Duodenal mucosa (tissue), 2 donors: ENCODE data around the gene MGAT1.
"Not testable (repeated sequence)": the region's sequence is repeated elsewhere in the genome, so short reads cannot be mapped to it uniquely, and the experiment has no call there.

Experiments used
- H3K27ac ChIP-seq: one replicate; pipeline ENCODE4 v1.7.0; 2013; ENCODE audit warnings: low read depth, low read length
- H3K27me3 ChIP-seq, 2 donors: one replicate each; pipeline ENCODE4 v1.7.0; 2013; ENCODE audit warnings: low read length in 2 of 2, control low read depth in 1 of 2; ENCODE audit not compliant: insufficient read depth in 2 of 2, control insufficient read depth in 1 of 2
- H3K36me3 ChIP-seq, 2 donors: one replicate each; pipeline ENCODE4 v1.7.0; 2013; ENCODE audit warnings: low read length in 2 of 2, control low read depth in 1 of 2; ENCODE audit not compliant: insufficient read depth in 2 of 2, control insufficient read depth in 1 of 2
- H3K4me1 ChIP-seq, 2 donors: one replicate each; pipeline ENCODE4 v1.7.0; 2013; ENCODE audit warnings: low read length in 2 of 2, control low read depth in 1 of 2; ENCODE audit not compliant: insufficient read depth in 2 of 2, control insufficient read depth in 1 of 2
- H3K4me3 ChIP-seq, 2 donors: one replicate each; pipeline ENCODE4 v1.7.0; 2013; ENCODE audit warnings: low read length in 2 of 2, low read depth in 1 of 2
- H3K9ac ChIP-seq, 2 donors: one replicate each; pipeline ENCODE4 v1.7.0; 2013; ENCODE audit warnings: low read length in 2 of 2, low read depth in 1 of 2
- H3K9me3 ChIP-seq, 2 donors: one replicate each; pipeline ENCODE4 v1.7.0; 2013; ENCODE audit warnings: low read length in 2 of 2, control low read depth in 1 of 2; ENCODE audit not compliant: control insufficient read depth in 1 of 2

The MGAT1 gene

GRCh38 chr5:180771839-180772238 lies 30.8 kb downstream of the MGAT1 start:
- H3K4me3 ChIP-seq: no peak overlapping the region
- H3K27me3 ChIP-seq: peaks cover 0 to 3% of the 10 kb centered on the region in 2 donors
- H3K9me3 ChIP-seq: peaks cover 0 to 2% of the 10 kb centered on the region in 2 donors
- no peak overlapping the region for H3K9ac ChIP-seq
- H3K4me1 ChIP-seq: no peaks in the 10 kb centered on the region
- no peak overlapping the region for H3K27ac ChIP-seq
- H3K36me3 ChIP-seq: no peaks in the 10 kb centered on the region

DNA sequence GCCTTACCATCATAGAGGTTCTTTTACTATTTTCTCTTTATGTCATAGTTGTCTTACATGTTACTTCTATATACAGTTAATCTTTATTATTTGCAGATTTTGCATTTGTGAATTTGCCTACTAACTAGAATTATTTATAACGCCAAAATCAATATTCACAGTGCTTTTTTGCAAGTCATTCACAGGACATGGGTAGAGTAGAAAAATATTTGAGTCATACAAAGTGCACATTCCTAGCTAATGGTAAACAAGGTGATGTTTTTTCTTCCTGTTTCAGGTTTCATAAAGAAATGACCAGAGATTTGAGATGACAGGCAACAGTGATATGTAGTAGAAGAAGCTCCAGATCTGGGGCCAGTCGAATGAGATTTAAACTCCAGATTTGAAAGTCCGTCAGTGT lies 32.8 kb downstream of the MGAT1 start:
- Histone ChIP-seq H3K27ac (no peak overlapping the region), H3K36me3 (no peaks in the 10 kb centered on the region), H3K9ac (no peak overlapping the region), H3K27me3 (no peaks in the 10 kb centered on the region), H3K4me3 (no peak overlapping the region), H3K4me1 (no peaks in the 10 kb centered on the region), H3K9me3 (peaks cover 0 to 2% of the 10 kb centered on the region in 2 donors)

DNA sequence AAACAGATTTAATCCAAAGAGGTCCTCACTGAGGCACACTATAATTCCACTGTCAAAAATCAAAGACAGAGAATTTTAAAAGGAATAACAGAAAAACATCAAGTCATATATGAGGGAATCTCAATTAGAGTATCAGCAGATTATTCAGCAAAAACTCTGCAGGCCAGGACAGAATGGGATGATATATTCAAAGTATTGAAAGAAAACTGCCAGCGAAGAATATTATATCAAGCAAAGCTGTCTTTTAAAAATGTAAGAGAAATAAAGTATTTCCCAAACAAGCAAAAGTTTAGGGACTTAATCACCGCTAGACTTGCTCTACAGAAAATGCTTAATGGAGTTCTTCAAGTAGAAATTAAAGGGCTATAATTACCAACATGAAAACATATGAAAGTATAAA lies 47.0 kb downstream of the MGAT1 start:
- Histone ChIP-seq H3K36me3 (no peaks in the 10 kb centered on the region), H3K4me3 (no peak overlapping the region), H3K9ac (no peak overlapping the region), H3K9me3 (peaks cover 5 to 8% of the 10 kb centered on the region in 2 donors), H3K4me1 (no peaks in the 10 kb centered on the region), H3K27ac (no peak overlapping the region), H3K27me3 (no peaks in the 10 kb centered on the region)

DNA sequence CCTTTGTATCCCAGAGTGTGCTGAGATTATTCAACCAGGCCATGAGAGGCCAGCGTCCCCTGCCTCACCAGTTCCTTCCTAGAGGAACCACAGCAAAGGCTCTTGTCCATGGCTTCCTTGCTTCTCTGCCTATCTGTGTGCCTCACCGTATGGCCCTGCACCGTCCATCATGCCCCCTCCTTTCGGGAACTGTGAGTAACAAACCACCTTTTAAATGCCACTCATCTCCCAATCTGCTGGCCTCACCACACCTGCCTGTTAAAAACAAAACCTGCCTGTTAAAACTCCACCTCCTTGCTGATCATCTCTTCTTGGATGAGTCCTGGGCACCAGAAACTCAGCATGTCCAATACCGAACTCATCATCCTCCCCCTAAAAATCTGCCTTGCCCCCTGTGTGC lies 58.4 kb downstream of the MGAT1 start:
- H3K4me3 ChIP-seq: no peak overlapping the region
- H3K36me3 ChIP-seq: no peaks in the 10 kb centered on the region
- peaks cover 3 to 23% of the 10 kb centered on the region in 2 donors for H3K27me3 ChIP-seq
- no peak overlapping the region for H3K27ac ChIP-seq
- no peak overlapping the region for H3K9ac ChIP-seq
- no peaks in the 10 kb centered on the region for H3K4me1 ChIP-seq
- no peaks in the 10 kb centered on the region for H3K9me3 ChIP-seq

GRCh38 chr5:180742727-180743126 lies 59.9 kb downstream of the MGAT1 start:
- Histone ChIP-seq H3K27me3 (peaks cover 3 to 23% of the 10 kb centered on the region in 2 donors), H3K4me1 (no peaks in the 10 kb centered on the region), H3K9ac (no peak overlapping the region), H3K36me3 (no peaks in the 10 kb centered on the region), H3K4me3 (no peak overlapping the region), H3K9me3 (no peaks in the 10 kb centered on the region), H3K27ac (no peak overlapping the region)

GRCh38 chr5:180740953-180741352 lies 61.7 kb downstream of the MGAT1 start:
- peaks cover 3 to 23% of the 10 kb centered on the region in 2 donors for H3K27me3 ChIP-seq
- not testable (repeated sequence) for H3K9ac ChIP-seq, H3K9me3 ChIP-seq, H3K36me3 ChIP-seq, H3K4me1 ChIP-seq, H3K4me3 ChIP-seq, H3K27ac ChIP-seq

DNA sequence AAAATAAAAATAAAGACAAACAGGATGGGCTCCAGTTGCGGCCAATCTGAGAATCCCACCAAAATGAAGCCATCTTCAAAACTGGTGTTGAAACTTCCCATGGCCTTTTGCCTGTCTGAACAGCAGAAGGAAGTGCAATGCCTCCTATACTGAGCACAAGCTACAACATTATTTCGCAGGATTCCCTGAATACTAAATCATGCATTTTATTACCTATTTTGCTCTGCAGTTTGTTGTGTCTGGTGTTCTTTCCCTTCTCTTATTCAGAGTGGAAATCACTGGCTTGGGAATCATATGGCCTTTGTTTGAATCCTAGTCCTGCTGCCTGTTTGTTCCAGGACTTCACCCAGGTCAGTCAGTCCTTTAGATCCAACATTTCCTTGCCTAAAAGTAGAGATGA lies 62.6 kb downstream of the MGAT1 start, which contains the start of gene OR2Y1:
Gene OR2Y1, minus strand, starts transcription at position 101 of the 400 bp plus-strand sequence. Its CDS starts 0 bp downstream, at position 101.
- Histone ChIP-seq H3K4me1 (no peaks in the 10 kb centered on the region), H3K4me3 (no peak within 1 kb of the TSS), H3K27ac (no peak within 1 kb of the TSS), H3K36me3 (no peaks in the 10 kb centered on the region), H3K9me3 (no peaks in the 10 kb centered on the region), H3K9ac (no peak within 1 kb of the TSS), H3K27me3 (peaks cover 3 to 16% of the 10 kb centered on the region in 2 donors)

DNA sequence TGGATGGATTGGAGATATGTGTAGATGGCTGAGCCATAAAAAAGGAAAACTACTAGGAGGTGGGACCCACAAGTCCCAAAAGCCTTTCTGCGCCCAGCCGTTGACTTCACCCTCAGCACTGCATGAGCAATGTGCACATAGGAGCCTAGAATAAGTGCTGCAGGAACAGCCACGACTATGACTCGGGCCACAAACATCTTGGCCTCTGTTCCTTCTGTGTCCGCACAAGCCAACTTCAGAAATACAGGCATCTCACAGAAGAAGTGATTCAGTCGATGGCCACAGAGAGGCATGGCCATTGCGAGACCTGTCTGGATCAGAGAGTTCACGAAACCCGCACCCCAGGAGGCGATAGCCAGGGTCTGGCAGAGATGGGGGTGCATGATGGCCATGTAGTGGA lies 63.3 kb downstream of the MGAT1 start:
- Histone ChIP-seq H3K9me3 (no peaks in the 10 kb centered on the region), H3K27ac (no peak overlapping the region), H3K36me3 (no peaks in the 10 kb centered on the region), H3K27me3 (peaks cover 3 to 15% of the 10 kb centered on the region in 2 donors), H3K4me3 (no peak overlapping the region), H3K9ac (no peak overlapping the region), H3K4me1 (no peaks in the 10 kb centered on the region)

- no peak overlapping the region for H3K4me3 ChIP-seq
- no peak overlapping the region for H3K9ac ChIP-seq
- peaks cover 0 to 3% of the 10 kb centered on the region in 2 donors for H3K27me3 ChIP-seq
- H3K9me3 ChIP-seq: no peaks in the 10 kb centered on the region
- no peaks in the 10 kb centered on the region for H3K36me3 ChIP-seq
- H3K27ac ChIP-seq: no peak overlapping the region
- H3K4me1 ChIP-seq: no peaks in the 10 kb centered on the region
These were observed 66.1 kb downstream of the MGAT1 start for GRCh38 chr5:180736536-180736935.
